H1 (cell line): ENCODE results near the gene CHCHD3. TPM values are rescaled to one million over a fixed set of nuclear protein-coding genes. Genes with fewer than 3 reads are reported as not detected.

Experiments
- CTCF ChIA-PET: fragments of 300-600 bp; sonication (Branson Sonifier 250); formaldehyde crosslinking; loops from one replicate; lab custom pipeline; 2021; ENCODE audit not compliant: partially characterized antibody; lab: Charles Lee
- POLR2A ChIA-PET: fragments of 300-600 bp; sonication (Branson Sonifier 250); formaldehyde crosslinking; loops from one replicate; lab custom pipeline; 2021; ENCODE audit warnings: inconsistent platforms; ENCODE audit not compliant: partially characterized antibody; lab: Charles Lee
- DNase-seq, 2 experiments: peaks; one replicate each; pipeline versions ENCODE4 v3.0.0 to v3.0.0-alpha.2; 2010 to 2022; ENCODE audit warnings: low spot score in 2 of 2, low read depth in 1 of 2, mixed read lengths in 1 of 2
- FAIRE-seq: peaks from 2 replicates; lab custom pipeline; 2011; peaks lifted over from hg19 to GRCh38; lab: Jason Lieb, UNC
- H2AFZ ChIP-seq: 2 replicates; pipeline ENCODE4 v1.8.1; 2012; ENCODE audit warnings: low read length, inconsistent platforms
- H2AK5ac ChIP-seq: 2 replicates; pipeline ENCODE4 v1.6.1; 2013; ENCODE audit warnings: low read depth, low read length
- H2BK120ac ChIP-seq: replicated peaks from 2 replicates; pipeline ENCODE3; 2013; ENCODE audit warnings: low read depth, low read length, inconsistent platforms
- H2BK12ac ChIP-seq: 2 replicates; pipeline ENCODE4 v1.6.1; 2013; ENCODE audit warnings: low read depth, low read length
- H2BK15ac ChIP-seq: 2 replicates; pipeline ENCODE4 v1.6.1; 2013; ENCODE audit warnings: low read length
- H2BK20ac ChIP-seq: 2 replicates; pipeline ENCODE4 v1.6.1; 2013; ENCODE audit warnings: low read length
- H2BK5ac ChIP-seq: 2 replicates; pipeline ENCODE4 v1.6.1; 2013; ENCODE audit warnings: low read depth, low read length
- H3K14ac ChIP-seq: 2 replicates; pipeline ENCODE4 v1.6.1; 2013; ENCODE audit warnings: inconsistent platforms; ENCODE audit not compliant: insufficient read length
- H3K18ac ChIP-seq: 2 replicates; pipeline ENCODE4 v1.6.1; 2013; ENCODE audit warnings: low read length; ENCODE audit errors: extremely low read depth
- H3K23ac ChIP-seq: 2 replicates; pipeline ENCODE4 v1.6.1; 2013; ENCODE audit warnings: inconsistent platforms; ENCODE audit not compliant: insufficient read length
- H3K23me2 ChIP-seq: 2 replicates; pipeline ENCODE4 v1.6.1; 2013; ENCODE audit warnings: low read depth, low read length
- H3K27ac ChIP-seq: 2 replicates; pipeline ENCODE4 v1.6.1; 2011; ENCODE audit warnings: low read depth, low read length, inconsistent platforms
- H3K27me3 ChIP-seq, 4 experiments: replicated peaks in 1 of 4; 1 replicate in 1 of 4; 2 replicates in 3 of 4; pipeline versions ENCODE4 v1.6.1 to v1.8.1; 2011 to 2013; ENCODE audit warnings: low read length in 3 of 4, mild to moderate bottlenecking in 3 of 4, inconsistent platforms in 2 of 4, mixed read lengths in 2 of 4, moderate library complexity in 1 of 4; ENCODE audit not compliant: control insufficient read depth in 3 of 4, insufficient read depth in 3 of 4; ENCODE audit errors: extremely low read depth in 1 of 4
- H3K36me3 ChIP-seq, 4 experiments: 2 replicates each; pipeline versions ENCODE4 v1.6.1 to v1.8.1; 2011 to 2013; ENCODE audit warnings: mild to moderate bottlenecking in 4 of 4, low read length in 3 of 4, moderate library complexity in 2 of 4, control low read depth in 1 of 4, inconsistent platforms in 1 of 4; ENCODE audit not compliant: insufficient read depth in 4 of 4, control insufficient read depth in 2 of 4
- H3K4ac ChIP-seq: replicated peaks from 2 replicates; pipeline ENCODE3; 2013; ENCODE audit warnings: low read length, low read depth, mixed read lengths, inconsistent platforms; ENCODE audit not compliant: insufficient read length
- H3K4me1 ChIP-seq, 4 experiments: replicated peaks in 1 of 4; 1 replicate in 1 of 4; 2 replicates in 3 of 4; pipeline versions ENCODE4 v1.6.1 to v1.8.1; 2011 to 2013; ENCODE audit warnings: low read length in 3 of 4, inconsistent platforms in 2 of 4, mixed read lengths in 1 of 4; ENCODE audit not compliant: insufficient read depth in 4 of 4, control insufficient read depth in 3 of 4
- H3K4me2 ChIP-seq, 2 experiments: 2 replicates each; pipeline versions ENCODE4 v1.6.1 to v1.8.1; 2011 to 2013; ENCODE audit warnings: low read depth in 2 of 2, low read length in 2 of 2, control low read depth in 1 of 2, inconsistent platforms in 1 of 2, mild to moderate bottlenecking in 1 of 2; ENCODE audit not compliant: insufficient read depth in 1 of 2
- H3K4me3 ChIP-seq, 4 experiments: fragments of 200-600, 300-600 bp in 1 of 4; sonication (generic), shearing (Covaris generic), sonication (Bioruptor Twin) in 1 of 4; 2 replicates each; pipeline versions ENCODE4 v1.5.1 to v1.8.1; 2011 to 2016; ENCODE audit warnings: low read length in 4 of 4, low read depth in 3 of 4, control low read depth in 2 of 4, inconsistent platforms in 2 of 4, mild to moderate bottlenecking in 2 of 4, mixed read lengths in 1 of 4, moderate library complexity in 1 of 4; ENCODE audit not compliant: insufficient read depth in 2 of 4; ENCODE audit errors: extremely low read depth in 1 of 4
- H3K56ac ChIP-seq: replicated peaks from 2 replicates; pipeline ENCODE3; 2013; ENCODE audit warnings: low read depth, mild to moderate bottlenecking, mixed read lengths, low read length, inconsistent platforms; ENCODE audit not compliant: insufficient read length
- H3K79me1 ChIP-seq: 2 replicates; pipeline ENCODE4 v1.6.1; 2013; ENCODE audit warnings: low read depth, low read length, control low read depth
- H3K79me2 ChIP-seq, 2 experiments: 2 replicates each; pipeline versions ENCODE4 v1.6.1 to v1.8.1; 2012 to 2013; ENCODE audit warnings: low read length in 2 of 2, mild to moderate bottlenecking in 2 of 2, inconsistent platforms in 1 of 2; ENCODE audit not compliant: insufficient read depth in 2 of 2, control insufficient read depth in 1 of 2
- H3K9ac ChIP-seq, 4 experiments: replicated peaks in 1 of 4; 1 replicate in 1 of 4; 2 replicates in 3 of 4; pipeline versions ENCODE4 v1.6.1 to v1.8.1; 2011 to 2013; ENCODE audit warnings: low read depth in 3 of 4, low read length in 3 of 4, control low read depth in 2 of 4, mild to moderate bottlenecking in 2 of 4, moderate library complexity in 2 of 4, inconsistent platforms in 1 of 4; ENCODE audit errors: extremely low read depth in 1 of 4
- H3K9me3 ChIP-seq, 2 experiments: 2 replicates each; pipeline versions ENCODE4 v1.6.1 to v1.8.1; 2012 to 2013; ENCODE audit warnings: mild to moderate bottlenecking in 2 of 2, moderate library complexity in 2 of 2, control low read depth in 1 of 2, inconsistent platforms in 1 of 2, low read depth in 1 of 2, low read length in 1 of 2, mixed read lengths in 1 of 2; ENCODE audit not compliant: insufficient read depth in 2 of 2
- H4K20me1 ChIP-seq, 2 experiments: replicated peaks in 1 of 2; 2 replicates each; pipeline versions ENCODE3 to v1.8.1; 2011 to 2013; ENCODE audit warnings: inconsistent platforms in 2 of 2, low read length in 2 of 2, mild to moderate bottlenecking in 1 of 2; ENCODE audit not compliant: insufficient read depth in 2 of 2, control insufficient read depth in 1 of 2
- H4K5ac ChIP-seq: 2 replicates; pipeline ENCODE4 v1.6.1; 2013; ENCODE audit warnings: low read length, low read depth, mixed read lengths, inconsistent platforms; ENCODE audit not compliant: insufficient read length
- H4K8ac ChIP-seq: 2 replicates; pipeline ENCODE4 v1.8.0; 2013; ENCODE audit warnings: mild to moderate bottlenecking, moderate library complexity, low read length, inconsistent platforms; ENCODE audit not compliant: insufficient read depth; ENCODE audit errors: extremely low read depth
- H4K91ac ChIP-seq: replicated peaks from 2 replicates; pipeline ENCODE3; 2013; ENCODE audit warnings: low read length, mixed read lengths, inconsistent platforms; ENCODE audit not compliant: insufficient read length
- ATF3 ChIP-seq: IDR thresholded peaks from 2 replicates; pipeline ENCODE4 v1.6.1; 2011; ENCODE audit warnings: low read depth, mild to moderate bottlenecking, low read length; ENCODE audit not compliant: insufficient read depth
- CBX5 ChIP-seq: fragments of 300-800, 300-1000 bp; sonication (generic); IDR thresholded peaks from 2 replicates; pipeline ENCODE4 v1.7.1; 2016; ENCODE audit warnings: antibody characterized with exemption, low read length, low read depth
- EGR1 ChIP-seq: IDR thresholded peaks from 2 replicates; pipeline ENCODE4 v1.6.1; 2011; ENCODE audit warnings: low read depth, low read length, borderline replicate concordance
- EP300 ChIP-seq, 2 experiments: IDR thresholded peaks; 1 replicate in 1 of 2; 2 replicates in 1 of 2; pipeline ENCODE4 v1.6.1; 2011 to 2012; ENCODE audit warnings: low read depth in 2 of 2, low read length in 2 of 2, mild to moderate bottlenecking in 2 of 2, borderline replicate concordance in 1 of 2, inconsistent platforms in 1 of 2, moderate library complexity in 1 of 2
- FOSL1 ChIP-seq: IDR thresholded peaks from 2 replicates; pipeline ENCODE4 v1.6.1; 2011; ENCODE audit warnings: mild to moderate bottlenecking, low read depth, low read length, moderate library complexity; ENCODE audit not compliant: insufficient read depth
- JUND ChIP-seq: IDR thresholded peaks from 2 replicates; pipeline ENCODE4 v1.6.1; 2011; ENCODE audit warnings: mild to moderate bottlenecking, improper control_type of control experiment, low read length
- PHF8 ChIP-seq: fragments of 200-600 bp; sonication (generic); conservative IDR thresholded peaks from 2 replicates; pipeline ENCODE4 v1.7.1; 2012; ENCODE audit warnings: low read depth, mild to moderate bottlenecking, inconsistent platforms, low read length, moderate library complexity
- RBBP5 ChIP-seq: IDR thresholded peaks from 2 replicates; pipeline ENCODE4 v1.7.1; 2012; ENCODE audit warnings: low read depth, mild to moderate bottlenecking, inconsistent platforms, low read length, moderate library complexity, borderline replicate concordance
- SIN3A ChIP-seq, 2 experiments: IDR thresholded peaks in 1 of 2; conservative IDR thresholded peaks in 1 of 2; 2 replicates each; pipeline ENCODE4 v1.6.1; 2011 to 2012; ENCODE audit warnings: low read length in 2 of 2, improper control_type of control experiment in 1 of 2, low read depth in 1 of 2, mild to moderate bottlenecking in 1 of 2
- SUZ12 ChIP-seq: fragments of 200-600 bp; sonication (generic); IDR thresholded peaks from 2 replicates; pipeline ENCODE4 v1.6.1; 2012; ENCODE audit warnings: mild to moderate bottlenecking, inconsistent platforms, low read length, moderate library complexity, mixed read lengths
- TAF7 ChIP-seq: optimal IDR thresholded peaks from 2 replicates; pipeline ENCODE3; 2011; ENCODE audit warnings: low read depth, mild to moderate bottlenecking, inconsistent platforms, low read length, moderate library complexity, borderline replicate concordance
- YY1 ChIP-seq: IDR thresholded peaks from 2 replicates; pipeline ENCODE4 v1.6.1; 2011; ENCODE audit warnings: low read depth, mild to moderate bottlenecking, low read length
- WGBS, 2 experiments: shearing (Covaris generic) in 1 of 2; methylation state at CpG; one replicate each; pipeline versions ENCODE4 v1.1.6 to v1.1.7; 2013 to 2015; ENCODE audit warnings: low lambda C conversion rate in 2 of 2, mixed read lengths in 2 of 2, inconsistent platforms in 1 of 2, low coverage in 1 of 2, missing lambda C conversion rate in 1 of 2; ENCODE audit not compliant: insufficient replicate concordance in 2 of 2, insufficient coverage in 1 of 2, insufficient read length in 1 of 2; ENCODE audit errors: extremely low coverage in 1 of 2, missing lambda C conversion rate in 1 of 2; 5-methylcytosine and 5-hydroxymethylcytosine counted together
- polyA plus RNA-seq, 7 experiments: library from polyadenylated mRNA; depleted of rRNA in 3 of 7; stranded (reverse) in 5 of 7; unstranded in 2 of 7; fragments of >200 nt in 5 of 7; fragments of 200-250 nt in 2 of 7; gene quantifications; 1 replicate in 5 of 7; 2 replicates in 1 of 7; 4 replicates in 1 of 7; pipeline versions ENCODE4 v1.2.1 to v1.2.3, GENCODE V29; 2011 to 2013; ENCODE audit warnings: missing spikeins in 2 of 7, mixed read lengths in 2 of 7
- total RNA-seq: library from RNA; stranded (reverse); fragmentation: NEBNext Ultra II Directional; extraction: Animal tissue kit (Norgen Biotek cat#: 25700); gene quantifications from 2 replicates; pipeline ENCODE4 v1.2.1, GENCODE V29; 2021
- TF ChIP-seq, protein P1 (sequence below): IDR thresholded peaks from 2 replicates; pipeline ENCODE4 v1.6.1; 2012; ENCODE audit warnings: inconsistent platforms

The CHCHD3 gene
- total and polyA plus RNA-seq, 2 of the 8 experiments (the other 6 are each of a cell fraction or from before 2014, with no cell fraction given), result 42.9 to 137 TPM

DNA sequence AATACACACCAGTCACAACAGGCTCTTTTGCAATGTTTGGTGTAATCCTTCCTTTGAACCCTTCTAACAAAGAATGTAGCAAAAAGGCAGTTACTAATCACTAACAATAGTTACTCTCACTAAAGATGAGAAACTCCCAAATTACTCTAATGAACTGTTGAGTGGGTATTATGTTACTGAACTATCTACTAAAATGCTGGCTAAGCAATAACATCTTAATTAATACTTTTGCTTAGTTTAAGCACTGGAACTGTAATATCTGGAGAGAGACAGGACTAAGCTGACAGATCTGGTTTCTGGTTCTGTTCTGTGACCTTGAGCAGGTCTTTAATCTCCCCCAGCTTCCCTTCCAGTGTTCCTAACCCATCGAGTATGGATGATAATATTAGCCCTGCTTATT, 241.7 kb downstream of the CHCHD3 start:
- Histone ChIP-seq H3K4me1 (no peaks in the 10 kb centered on the region), H4K8ac (no peak overlapping the region), H2BK20ac (no peak overlapping the region), H3K9me3 (no peaks in the 10 kb centered on the region), H2BK12ac (no peak overlapping the region), H3K4me3 (no peak overlapping the region), H3K9ac (no peak overlapping the region), H3K79me1 (no peaks in the 10 kb centered on the region), H4K20me1 (peaks cover 0 to 2% of the 10 kb centered on the region in 2 experiments), H4K5ac (no peak overlapping the region), H3K23ac (no peak overlapping the region), H2BK5ac (no peak overlapping the region), H3K23me2 (no peaks in the 10 kb centered on the region), H2AK5ac (no peak overlapping the region), H3K27me3 (no peaks in the 10 kb centered on the region), H2AFZ (no peak overlapping the region), H3K56ac (no peak overlapping the region), H3K14ac (no peak overlapping the region), H3K79me2 (peaks cover 0 to 2% of the 10 kb centered on the region in 2 experiments; a peak in 1 of 4 replicates), H2BK120ac (no peak overlapping the region), H3K18ac (no peak overlapping the region), H2BK15ac (no peak overlapping the region), H3K4me2 (no peak overlapping the region), H3K36me3 (no peaks in the 10 kb centered on the region; a peak in 1 of 8 replicates), H3K4ac (no peak overlapping the region), H4K91ac (no peak overlapping the region), H3K27ac (no peak overlapping the region)
- ChIA-PET POLR2A (no interaction called here), CTCF (no interaction called here)
- no peak for TF ChIP-seq SIN3A (conservative IDR thresholded peaks at IDR 0.05 in 1 of 2, IDR thresholded peaks at IDR 0.05 in 1 of 2; ENCODE audit: low read depth in 1 of 2, low read length in 2 of 2)
- TF ChIP-seq SUZ12, result no peak
- no peak for TF ChIP-seq YY1
- no peak for TF ChIP-seq PHF8
- no peak for TF ChIP-seq TAF7
- TF ChIP-seq JUND, result no peak
- no peak for TF ChIP-seq ATF3
- TF ChIP-seq CBX5, result no peak
- TF ChIP-seq EGR1, result no peak
- TF ChIP-seq EP300 (IDR thresholded peaks at IDR 0.05; ENCODE audit: borderline replicate concordance in 1 of 2, low read depth in 2 of 2, low read length in 2 of 2), result no peak
- TF ChIP-seq RBBP5, result no peak
- TF ChIP-seq, protein P1, sequence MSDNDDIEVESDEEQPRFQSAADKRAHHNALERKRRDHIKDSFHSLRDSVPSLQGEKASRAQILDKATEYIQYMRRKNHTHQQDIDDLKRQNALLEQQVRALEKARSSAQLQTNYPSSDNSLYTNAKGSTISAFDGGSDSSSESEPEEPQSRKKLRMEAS, result no peak
- TF ChIP-seq FOSL1, result no peak
- DNase-seq (no peak), FAIRE-seq (no peak)
- 86% methylated on average over 1 of the region's 1 CpG; no CpG with 5 or more reads in 1 of the 2 experiments for WGBS, 2 experiments
